HG03432 (cell line): ENCODE measurements around the gene CAPN7.
A peak's percentile ranks its signal among the peaks of the same experiment; 100 is the strongest.

Source experiments
- ATAC-seq: cut with Tn5 transposase; IDR thresholded peaks from one replicate; pipeline ENCODE4 v1.9.1; 2021; ENCODE audit warnings: mild to moderate bottlenecking, moderate library complexity; ENCODE audit not compliant: unreplicated experiment

The CAPN7 gene

GRCh38 chr3:15272426-15273196, 66.6 kb downstream of the CAPN7 start:
- ATAC-seq, result no peak

DNA sequence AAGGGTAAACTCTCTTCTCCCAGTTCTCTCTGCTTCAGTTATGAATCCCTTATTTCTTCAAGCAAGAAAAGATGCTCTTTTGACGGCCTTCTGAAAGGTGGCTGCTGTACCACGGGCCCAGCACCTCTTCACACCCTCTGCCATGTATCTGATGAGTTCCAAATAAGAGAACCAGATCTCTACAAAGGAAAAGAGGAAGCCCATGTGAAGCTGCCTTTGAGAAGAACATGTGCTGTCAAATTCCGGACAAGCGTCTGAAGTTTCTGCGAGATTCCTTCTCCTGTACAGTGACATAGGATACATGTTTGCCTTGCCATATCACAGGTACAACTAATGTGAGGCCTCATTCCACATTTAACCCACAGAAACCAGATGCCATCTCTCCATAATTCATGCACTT, 67.2 kb downstream of the CAPN7 start:
- ATAC-seq, result no peak

GRCh38 chr3:15276028-15276724, 70.1 kb downstream of the CAPN7 start:
- ATAC-seq, result no peak

- no peak for ATAC-seq
Observed at GRCh38 chr3:15277861-15278500, 71.9 kb downstream of the CAPN7 start.

DNA sequence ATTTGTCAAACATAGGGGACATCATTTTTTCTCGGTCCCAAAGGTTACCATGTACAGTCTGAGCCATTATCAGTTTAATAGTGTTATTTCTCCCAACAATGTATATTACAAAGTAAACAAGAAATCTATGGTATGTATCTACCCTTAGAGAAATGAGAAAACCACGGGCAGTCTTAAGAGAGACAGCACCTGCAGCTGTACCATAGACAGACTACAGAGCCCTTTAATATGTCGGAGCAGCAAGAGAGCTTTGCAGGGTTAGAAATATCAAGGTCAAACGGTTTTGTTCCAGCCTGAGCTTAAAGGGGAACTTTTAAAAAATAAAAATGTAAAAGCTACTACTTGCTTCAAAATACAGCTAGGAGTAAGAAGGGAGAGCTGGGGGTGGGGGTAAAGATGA, 73.2 kb downstream of the CAPN7 start:
- no peak for ATAC-seq

- ATAC-seq, result no peak
Observed at GRCh38 chr3:15279671-15280402, 73.8 kb downstream of the CAPN7 start.

DNA sequence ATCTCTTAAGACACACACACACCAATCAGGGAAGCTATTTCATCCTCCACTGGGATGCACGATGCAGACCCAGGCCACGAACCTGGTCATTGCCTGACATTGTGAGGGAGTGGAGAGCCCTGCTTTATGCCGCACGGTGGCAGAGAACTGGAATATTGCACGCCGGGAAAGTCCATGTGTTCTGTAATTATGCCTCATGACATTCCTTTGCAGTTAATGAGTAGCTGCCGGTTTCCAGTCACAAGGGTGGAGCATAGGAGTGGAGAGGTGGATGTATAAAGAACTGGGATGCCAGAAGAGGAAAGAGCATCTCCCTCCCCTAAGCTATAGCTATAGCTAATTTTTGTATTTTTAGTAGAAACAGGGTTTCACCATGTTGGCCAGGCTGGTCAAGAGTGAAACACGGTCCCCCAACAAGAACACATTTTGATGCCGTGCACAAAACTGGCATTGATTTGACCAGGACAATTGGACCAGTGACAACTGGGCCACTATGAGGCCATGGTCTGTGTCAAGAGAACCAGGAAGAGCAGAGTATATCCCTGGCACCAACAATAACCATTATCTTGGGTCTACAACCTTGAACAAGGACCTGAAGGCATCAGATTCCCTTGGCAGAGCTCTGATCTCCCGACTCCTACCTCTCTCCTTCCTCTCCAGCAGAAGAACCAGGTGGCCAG, 74.9 kb downstream of the CAPN7 start:
- ATAC-seq, result no peak

GRCh38 chr3:15281817-15282216, 75.8 kb downstream of the CAPN7 start:
- ATAC-seq, result no peak

DNA sequence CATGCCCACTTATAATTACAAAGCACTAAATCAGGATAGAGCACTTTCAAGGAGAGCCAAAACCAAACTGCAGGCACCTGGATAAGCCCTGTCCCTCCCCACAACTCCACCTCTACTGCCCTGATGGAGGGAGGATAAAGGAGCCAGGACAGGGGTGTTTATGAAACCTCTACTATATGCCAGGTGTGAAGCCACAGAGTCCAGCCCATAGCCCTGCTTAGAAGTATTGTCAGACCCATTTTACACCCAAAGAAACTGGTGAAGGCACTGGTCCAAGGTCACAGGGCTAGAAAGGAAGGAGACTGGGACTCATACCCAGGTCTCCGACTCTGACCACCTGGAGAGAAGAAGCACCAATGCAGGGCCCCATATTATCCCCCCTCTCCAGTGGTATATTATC, 77.7 kb downstream of the CAPN7 start:
- peak; percentile 46 for ATAC-seq

DNA sequence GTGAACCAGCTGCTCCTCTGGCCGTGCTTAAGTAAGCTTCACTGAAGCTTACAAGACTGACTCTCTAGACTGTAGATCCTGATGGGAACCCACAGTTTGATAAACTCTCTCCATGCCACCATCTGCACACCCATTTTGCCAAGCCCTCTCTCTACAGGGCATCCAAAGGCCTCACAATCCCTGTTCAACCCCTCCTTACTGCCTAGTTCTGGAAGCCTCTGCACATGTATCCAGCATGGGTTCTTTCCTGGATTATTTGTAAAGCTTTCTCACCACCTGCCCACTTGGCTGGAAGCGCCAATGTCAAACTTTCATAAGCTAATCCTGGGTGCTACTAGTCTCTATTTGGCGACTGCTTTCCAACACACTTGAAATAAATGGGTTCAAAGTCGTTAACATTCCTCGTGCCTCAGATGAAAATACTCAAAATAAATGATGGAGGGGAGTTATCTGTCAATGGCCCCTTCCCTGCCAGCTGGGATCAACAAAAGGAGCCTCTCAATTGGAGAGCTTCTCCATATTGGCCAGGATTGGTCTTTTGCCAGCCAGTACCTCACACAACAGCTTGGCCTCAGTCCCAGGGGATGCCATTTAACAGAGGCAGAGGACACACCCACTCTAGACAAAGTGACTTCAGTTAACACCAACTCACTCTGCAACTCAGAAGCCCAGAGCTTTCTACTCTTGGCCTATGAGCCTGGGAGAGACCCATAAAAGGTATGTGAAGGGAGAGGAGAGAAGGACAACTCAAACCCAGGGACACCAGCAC, 78.3 kb downstream of the CAPN7 start:
- peak; percentile 44 for ATAC-seq

DNA sequence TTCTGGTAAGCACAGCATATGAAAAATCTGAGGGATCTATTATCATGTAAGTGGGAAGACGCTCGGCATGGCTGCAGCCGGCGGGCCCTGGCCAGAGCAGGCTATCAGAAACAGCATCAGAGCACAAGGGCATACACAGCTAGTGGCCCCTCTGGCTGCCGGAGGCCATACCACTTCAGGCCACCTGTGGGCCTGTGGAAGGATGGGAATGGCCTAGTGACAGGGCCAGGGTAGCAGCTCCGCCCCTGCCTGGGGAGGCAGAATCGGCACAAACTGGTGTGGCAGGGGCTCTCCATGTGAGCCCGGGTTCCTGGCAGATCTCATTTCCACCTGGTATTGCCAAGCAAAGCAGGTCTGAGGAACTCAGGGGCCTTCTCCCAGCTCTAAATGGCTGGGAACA, 80.0 kb downstream of the CAPN7 start:
- ATAC-seq, result no peak

GRCh38 chr3:15287565-15288330, 81.7 kb downstream of the CAPN7 start:
- ATAC-seq, result no peak

- ATAC-seq, result no peak
Observed at GRCh38 chr3:15288331-15289035, 82.4 kb downstream of the CAPN7 start.

DNA sequence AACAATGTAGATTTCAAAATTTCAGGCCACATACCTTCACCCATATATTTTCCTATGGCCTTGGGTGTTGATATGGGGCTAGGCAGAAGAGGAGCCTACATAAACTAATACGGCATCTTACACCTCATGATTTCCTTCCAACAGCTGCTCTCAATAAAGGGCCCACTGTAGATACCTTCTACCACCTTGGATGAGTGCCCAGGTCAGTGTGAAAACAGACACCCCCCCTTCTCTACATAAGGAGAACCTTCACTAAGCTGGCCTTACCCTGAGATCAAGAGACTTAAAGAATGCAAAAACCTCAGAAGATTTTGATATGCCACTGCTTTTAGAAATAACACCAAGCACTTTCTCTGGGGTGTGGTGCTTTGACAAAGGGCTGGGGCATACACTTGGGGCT, 83.6 kb downstream of the CAPN7 start:
- no peak for ATAC-seq

DNA sequence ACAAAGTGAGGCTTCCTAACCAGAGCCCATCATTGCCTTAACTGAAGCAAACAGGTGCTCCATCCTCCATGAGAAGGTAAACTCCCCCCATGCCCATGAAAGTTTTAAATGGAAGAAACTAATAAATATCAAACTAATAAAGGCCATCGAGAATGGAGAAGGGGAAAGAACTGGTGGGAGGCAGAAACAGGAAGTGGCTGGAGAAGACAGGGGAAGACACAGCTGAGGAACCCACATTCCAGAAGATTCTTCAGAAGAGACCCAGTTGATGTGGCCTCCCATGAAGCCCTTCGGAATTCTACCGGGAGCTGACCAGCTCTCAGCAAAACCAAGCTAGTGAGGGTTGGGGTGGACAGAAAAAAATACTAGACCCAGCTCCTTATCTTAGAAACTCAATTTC, 84.7 kb downstream of the CAPN7 start:
- ATAC-seq, result no peak

- peak; percentile 93 for ATAC-seq
Observed at GRCh38 chr3:15291589-15292541, 85.8 kb downstream of the CAPN7 start.

GRCh38 chr3:15292765-15293522, 86.9 kb downstream of the CAPN7 start:
- no peak for ATAC-seq
